BJ (cell line): ENCODE measurements around the gene PDGFB. TPM values are rescaled to one million over a fixed set of nuclear protein-coding genes. Genes with fewer than 3 reads are reported as not detected.

Experiments used
- CTCF ChIA-PET: fragments of 350-600 bp; formaldehyde crosslinking; extraction: SDS; loops from one replicate; lab custom pipeline; 2021; ENCODE audit warnings: antibody characterized with exemption, inconsistent platforms; lab: Yijun Ruan, JAX
- POLR2A ChIA-PET: fragments of 300-600 bp; sonication (Branson Sonifier 250); formaldehyde crosslinking; extraction: SDS; loops from one replicate; lab custom pipeline; 2021; ENCODE audit warnings: antibody characterized with exemption; lab: Charles Lee
- DNase-seq: peaks from one replicate; pipeline ENCODE4 v3.0.0-alpha.2; 2011; ENCODE audit warnings: low read depth
- H3K27me3 ChIP-seq: 2 replicates; pipeline ENCODE4 v1.6.0; 2011; ENCODE audit warnings: low read length; ENCODE audit not compliant: control insufficient read depth, insufficient read depth
- H3K36me3 ChIP-seq: 2 replicates; pipeline ENCODE4 v1.5.1; 2011; ENCODE audit warnings: low read length; ENCODE audit not compliant: control insufficient read depth, insufficient read depth
- H3K4me3 ChIP-seq: 2 replicates; pipeline ENCODE4 v1.5.1; 2011; ENCODE audit warnings: low read depth, mild to moderate bottlenecking, control low read depth, low read length
- CTCF ChIP-seq: IDR thresholded peaks from 2 replicates; pipeline ENCODE4 v1.5.1; 2011; ENCODE audit warnings: low read depth, mild to moderate bottlenecking, control low read depth, inconsistent platforms, low read length, moderate library complexity; ENCODE audit not compliant: insufficient read depth
- polyA plus RNA-seq: library from polyadenylated mRNA; depleted of rRNA; stranded (reverse); fragments of >200 nt; gene quantifications from 2 replicates; pipeline ENCODE4 v1.2.3, GENCODE V29; 2011

Gene PDGFB
- polyA plus RNA-seq, 1 experiment: 0.13 TPM

- TF ChIP-seq CTCF: no peak
- CTCF ChIA-PET: interaction anchor here (0.7 to 1.5 kb wide), 3 partner anchors 8 to 109 kb away, joined by 3 to 5 read pairs (median 3); no protein-coding TSS in a partner anchor
- H3K36me3 ChIP-seq: no peaks in the 10 kb centered on the region
- POLR2A ChIA-PET: no interaction called here
- DNase-seq: no peak
- H3K27me3 ChIP-seq: no peaks in the 10 kb centered on the region
- no peak overlapping the region for H3K4me3 ChIP-seq
Observed at GRCh38 chr22:39207141-39208012, 37.4 kb downstream of the PDGFB start.

DNA sequence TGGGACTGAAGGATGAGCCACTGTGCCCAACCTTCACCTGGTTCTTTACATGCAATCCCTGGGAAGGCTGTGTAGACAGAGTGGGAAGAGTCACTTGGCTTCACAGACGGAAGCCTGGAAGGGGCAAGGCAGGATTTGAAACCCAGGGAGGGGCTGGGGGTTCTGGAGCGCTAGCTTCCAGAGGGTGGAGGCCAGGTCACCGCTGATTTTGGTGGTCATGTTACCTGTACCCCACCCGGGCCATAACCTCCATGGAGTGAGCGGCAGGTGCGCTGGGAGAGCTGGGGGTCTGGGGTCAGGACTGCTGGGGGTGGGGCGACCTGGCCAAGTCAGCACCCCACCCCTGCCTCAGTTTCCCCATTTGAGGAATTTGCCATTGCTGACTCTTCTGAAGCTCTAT, 38.3 kb downstream of the PDGFB start:
- H3K27me3 ChIP-seq: no peaks in the 10 kb centered on the region
- no peak for TF ChIP-seq CTCF
- POLR2A ChIA-PET: no interaction called here
- H3K4me3 ChIP-seq: no peak overlapping the region
- CTCF ChIA-PET: interaction anchor here (1.1 to 1.5 kb wide), 2 partner anchors 17 to 110 kb away, joined by 3 to 5 read pairs; no protein-coding TSS in a partner anchor
- H3K36me3 ChIP-seq: no peaks in the 10 kb centered on the region
- no peak for DNase-seq

- POLR2A ChIA-PET: no interaction called here
- TF ChIP-seq CTCF: no peak
- Histone ChIP-seq H3K27me3 (no peaks in the 10 kb centered on the region), H3K36me3 (no peaks in the 10 kb centered on the region), H3K4me3 (no peak overlapping the region)
- DNase-seq: peak; percentile 18
- CTCF ChIA-PET: interaction anchor here (1.0 kb wide), 1 partner anchor 10 kb away, joined by 4 read pairs; no protein-coding TSS in a partner anchor
Observed at GRCh38 chr22:39205344-39206021, 39.3 kb downstream of the PDGFB start.

DNA sequence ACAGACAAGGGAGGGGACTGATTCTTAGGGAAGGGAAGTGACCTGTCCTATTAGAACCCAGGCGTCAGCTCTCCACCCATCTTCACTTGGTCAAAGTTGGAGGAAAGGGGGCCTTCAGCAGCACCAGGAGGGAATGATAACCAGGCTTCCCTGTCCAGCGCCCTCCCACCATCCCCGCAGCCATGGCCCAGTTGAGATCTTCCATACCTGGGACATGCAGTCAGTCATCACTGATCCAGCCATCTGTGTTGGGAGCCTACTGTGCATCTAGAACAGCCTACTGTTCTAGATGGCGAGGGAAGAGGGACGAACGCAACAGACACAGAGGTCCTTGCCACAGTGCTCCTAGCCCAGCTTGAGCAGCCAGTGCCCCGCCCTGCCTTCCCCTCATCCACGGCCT, 40.6 kb downstream of the PDGFB start:
- CTCF ChIA-PET: interaction anchor here (1.0 kb wide), 1 partner anchor 105 kb away, joined by 3 read pairs; no protein-coding TSS in a partner anchor
- Histone ChIP-seq H3K36me3 (no peaks in the 10 kb centered on the region), H3K4me3 (no peak overlapping the region), H3K27me3 (no peaks in the 10 kb centered on the region)
- DNase-seq: no peak
- POLR2A ChIA-PET: no interaction called here
- no peak for TF ChIP-seq CTCF

GRCh38 chr22:39197578-39197977, 47.2 kb downstream of the PDGFB start:
- DNase-seq: no peak
- no peak for TF ChIP-seq CTCF
- CTCF ChIA-PET: no interaction called here

More at GRCh38 chr22:39197578-39197977, 47.2 kb downstream of the PDGFB start:
- POLR2A ChIA-PET: no interaction called here
- Histone ChIP-seq H3K27me3 (no peaks in the 10 kb centered on the region), H3K36me3 (no peaks in the 10 kb centered on the region), H3K4me3 (no peak overlapping the region)
